GM12872 (cell line): ENCODE results near the gene COL9A3.

ENCODE experiments used
- TF ChIP-seq, protein P1 (sequence below): IDR thresholded peaks from 3 replicates; pipeline ENCODE4 v1.5.1; 2011; ENCODE audit warnings: low read depth, mild to moderate bottlenecking, low read length, moderate library complexity; ENCODE audit not compliant: insufficient read depth

The COL9A3 gene

DNA sequence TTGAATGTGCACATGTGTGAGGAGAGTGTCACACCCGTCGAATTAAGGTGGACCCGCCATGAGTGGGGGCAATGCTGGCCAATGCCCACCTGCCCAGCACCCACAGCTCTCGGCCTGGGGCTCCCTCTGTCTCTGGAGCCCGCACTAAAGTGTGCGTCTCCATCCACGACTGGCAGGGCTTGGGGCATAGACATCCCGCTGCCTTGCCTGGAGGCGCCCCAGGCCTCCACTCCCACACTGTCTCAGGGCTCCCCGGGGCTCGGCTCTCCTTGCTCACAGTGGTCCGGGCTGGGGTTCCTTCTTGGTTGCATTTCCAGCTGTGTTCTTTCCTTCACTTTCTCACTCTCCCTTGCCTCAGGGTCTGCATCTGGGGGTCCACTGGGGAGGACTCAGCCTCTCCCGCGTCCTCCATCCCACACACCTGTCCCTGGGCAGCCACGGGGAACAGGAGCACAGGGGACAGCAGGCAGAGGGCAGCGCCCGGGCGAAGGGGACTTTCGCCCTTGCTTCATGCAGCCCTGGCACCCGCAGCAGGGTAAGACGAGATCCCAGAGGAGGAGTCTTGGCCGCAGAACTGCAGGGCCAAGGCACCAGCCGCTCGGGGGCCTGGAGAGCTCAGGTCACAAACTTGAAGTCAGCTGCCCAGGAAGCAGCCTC, 40.7 kb upstream of the COL9A3 start:
- TF ChIP-seq, protein P1, sequence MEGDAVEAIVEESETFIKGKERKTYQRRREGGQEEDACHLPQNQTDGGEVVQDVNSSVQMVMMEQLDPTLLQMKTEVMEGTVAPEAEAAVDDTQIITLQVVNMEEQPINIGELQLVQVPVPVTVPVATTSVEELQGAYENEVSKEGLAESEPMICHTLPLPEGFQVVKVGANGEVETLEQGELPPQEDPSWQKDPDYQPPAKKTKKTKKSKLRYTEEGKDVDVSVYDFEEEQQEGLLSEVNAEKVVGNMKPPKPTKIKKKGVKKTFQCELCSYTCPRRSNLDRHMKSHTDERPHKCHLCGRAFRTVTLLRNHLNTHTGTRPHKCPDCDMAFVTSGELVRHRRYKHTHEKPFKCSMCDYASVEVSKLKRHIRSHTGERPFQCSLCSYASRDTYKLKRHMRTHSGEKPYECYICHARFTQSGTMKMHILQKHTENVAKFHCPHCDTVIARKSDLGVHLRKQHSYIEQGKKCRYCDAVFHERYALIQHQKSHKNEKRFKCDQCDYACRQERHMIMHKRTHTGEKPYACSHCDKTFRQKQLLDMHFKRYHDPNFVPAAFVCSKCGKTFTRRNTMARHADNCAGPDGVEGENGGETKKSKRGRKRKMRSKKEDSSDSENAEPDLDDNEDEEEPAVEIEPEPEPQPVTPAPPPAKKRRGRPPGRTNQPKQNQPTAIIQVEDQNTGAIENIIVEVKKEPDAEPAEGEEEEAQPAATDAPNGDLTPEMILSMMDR: no peak

DNA sequence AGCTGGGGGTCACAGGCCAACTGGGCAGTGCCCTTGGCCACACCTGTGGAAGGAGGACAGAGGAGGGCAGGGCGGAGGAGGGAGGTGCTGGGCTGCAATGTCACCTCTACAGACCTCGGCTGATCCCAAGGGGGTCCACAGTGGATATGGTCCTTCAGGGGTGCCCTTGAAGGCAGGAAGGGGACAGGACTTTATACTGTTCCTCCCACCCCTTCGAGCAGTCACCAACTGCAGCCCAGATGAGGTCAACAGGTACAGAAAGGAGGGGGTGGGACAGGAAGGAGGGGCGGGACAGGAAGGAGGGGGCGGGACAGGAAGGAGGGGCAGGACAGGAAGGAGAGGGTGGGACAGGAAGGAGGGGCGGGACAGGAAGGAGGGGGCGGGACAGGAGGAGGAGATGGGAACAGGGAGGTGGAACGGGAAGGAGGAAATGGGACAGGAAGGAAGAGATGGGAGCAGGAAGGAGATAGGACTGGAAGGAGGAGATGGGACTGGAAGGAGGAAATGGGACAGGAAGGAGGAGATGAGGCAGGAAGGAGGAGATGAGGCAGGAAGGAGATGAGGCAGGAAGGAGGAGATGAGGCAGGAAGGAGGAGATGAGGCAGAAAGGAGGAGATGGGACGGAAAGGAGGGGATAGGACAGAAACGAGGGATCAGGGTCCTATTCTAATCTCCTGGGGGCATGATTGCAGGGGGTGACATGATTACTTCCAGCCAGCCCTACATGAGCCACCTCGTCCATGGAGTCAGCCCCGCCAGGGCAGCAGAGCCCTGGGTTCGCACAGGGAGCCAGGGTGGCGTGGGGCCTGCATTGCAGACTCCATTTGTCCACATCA, 39.9 kb upstream of the COL9A3 start:
- TF ChIP-seq, protein P1: no peak

DNA sequence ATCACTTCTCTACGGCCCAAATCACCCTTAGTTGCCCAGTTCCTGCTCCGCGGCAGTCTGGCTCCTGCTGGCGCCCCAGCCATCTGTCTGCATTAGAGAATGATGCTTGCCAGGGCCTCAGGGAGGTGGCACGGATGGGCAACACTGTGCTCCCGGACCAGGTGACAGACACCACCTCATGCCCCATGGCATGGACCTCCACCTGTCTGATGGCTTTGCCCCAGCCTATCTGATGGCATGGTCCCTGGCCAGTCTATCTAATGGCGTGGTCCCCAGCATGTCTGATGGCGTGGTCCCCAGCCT, 39.4 kb upstream of the COL9A3 start:
- TF ChIP-seq, protein P1: no peak

DNA sequence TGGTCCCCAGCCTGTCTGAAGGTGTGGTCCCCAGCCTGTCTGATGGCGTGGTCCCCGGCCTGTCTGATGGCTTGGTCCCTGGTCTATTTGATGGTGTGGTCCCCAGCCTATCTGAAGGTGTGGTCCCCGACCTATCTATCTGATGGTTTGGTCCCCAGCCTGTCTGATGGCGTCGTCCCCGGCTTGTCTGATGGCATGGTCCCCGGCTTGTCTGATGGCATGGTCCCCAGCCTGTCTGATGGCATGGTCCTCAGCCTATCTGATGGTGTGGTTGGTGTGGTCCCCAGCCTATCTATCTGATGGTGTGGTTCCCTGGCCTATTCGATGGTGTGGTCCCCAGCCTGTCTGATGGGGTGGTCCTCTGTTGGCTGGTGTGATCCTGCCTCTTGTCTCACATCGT, 38.8 kb upstream of the COL9A3 start:
- TF ChIP-seq, protein P1: no peak

DNA sequence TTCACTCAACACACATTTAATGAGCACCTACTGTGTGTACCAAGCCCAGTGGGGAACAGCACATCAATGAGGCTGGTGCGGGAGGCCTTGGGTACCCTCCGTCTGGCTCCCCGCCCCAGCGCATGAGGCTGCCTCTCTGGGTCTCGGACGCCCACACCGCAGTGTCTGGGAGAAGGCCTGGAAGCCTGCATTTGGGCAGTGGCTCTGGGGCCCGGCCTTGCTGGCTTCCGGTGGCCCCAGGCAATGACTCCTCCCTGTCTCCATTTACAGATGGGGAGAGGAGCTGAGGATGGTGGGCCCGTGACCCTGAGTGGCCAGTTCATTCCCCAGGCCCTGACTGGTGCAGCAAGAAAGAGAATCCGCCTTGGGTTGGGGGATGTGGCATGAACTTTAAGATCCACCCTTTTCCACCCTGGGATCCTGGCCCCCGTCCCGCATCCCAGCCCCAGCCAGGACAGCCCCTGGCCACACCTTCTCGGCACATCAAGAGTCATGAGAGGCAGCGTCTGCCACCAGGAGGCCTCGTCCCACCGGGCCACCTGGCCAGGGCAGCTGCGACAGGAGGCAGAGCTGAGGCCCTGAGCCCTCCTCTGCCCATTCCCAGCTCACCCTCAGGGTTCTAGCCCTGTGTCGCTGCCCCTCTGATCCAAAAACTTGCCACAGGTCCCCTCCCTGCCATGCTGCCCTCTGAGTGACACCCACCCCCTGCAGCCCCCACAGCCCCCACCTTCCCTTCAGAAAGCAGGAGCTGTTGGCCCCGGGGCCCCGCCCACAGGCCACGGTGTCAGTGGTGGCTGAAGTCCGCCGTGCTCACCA, 38.0 kb upstream of the COL9A3 start:
- TF ChIP-seq, protein P1: no peak

DNA sequence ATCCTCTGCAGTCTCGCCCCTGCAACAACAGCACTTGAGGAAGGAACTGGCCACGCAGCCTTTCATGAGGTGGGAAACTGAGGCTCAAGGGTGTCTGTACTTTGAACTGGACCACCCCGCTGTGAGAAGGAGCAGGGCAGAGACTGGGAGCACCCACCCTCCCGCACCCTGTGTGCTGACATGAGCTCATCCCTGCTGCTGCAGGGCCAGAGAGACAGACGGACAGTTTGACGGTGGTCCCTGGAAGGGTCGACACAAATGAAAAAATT, 37.5 kb upstream of the COL9A3 start:
- TF ChIP-seq, protein P1: no peak

DNA sequence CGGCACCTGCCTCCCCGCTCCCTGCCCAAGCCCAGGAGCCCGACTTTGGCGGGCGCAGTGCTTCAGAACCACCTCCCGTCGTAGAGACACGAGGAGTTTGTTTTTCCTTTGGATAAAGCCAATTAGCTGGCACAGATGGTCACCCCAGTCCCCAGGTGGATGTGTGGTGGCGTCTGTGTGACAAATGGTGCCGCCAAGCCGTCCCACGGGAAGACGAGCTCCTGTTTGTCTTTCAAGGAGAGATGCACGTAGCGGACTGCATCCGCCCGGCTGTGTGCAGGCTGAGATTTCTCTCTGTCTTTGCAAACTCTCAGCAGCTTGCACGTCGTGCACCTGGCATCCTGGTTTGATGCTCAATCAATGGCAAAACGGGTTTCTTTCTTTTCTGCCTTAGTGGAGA, 36.6 kb upstream of the COL9A3 start:
- TF ChIP-seq, protein P1: no peak
